Medulla oblongata (tissue), 1 donor: ENCODE data around the gene GINS1.
A peak's percentile ranks its signal among the peaks of the same experiment; 100 is the strongest.
"Not testable (repeated sequence)": the region's sequence is repeated elsewhere in the genome, so short reads cannot be mapped to it uniquely, and the experiment has no call there.

Experiments
- DNase-seq: peaks from one replicate; pipeline ENCODE4 v3.0.0-alpha.2; 2015; ENCODE audit errors: extremely low spot score

GINS1 gene

GRCh38 chr20:25389858-25390537 is 17.5 kb upstream of the GINS1 start:
- peak; percentile 26 for DNase-seq

DNA sequence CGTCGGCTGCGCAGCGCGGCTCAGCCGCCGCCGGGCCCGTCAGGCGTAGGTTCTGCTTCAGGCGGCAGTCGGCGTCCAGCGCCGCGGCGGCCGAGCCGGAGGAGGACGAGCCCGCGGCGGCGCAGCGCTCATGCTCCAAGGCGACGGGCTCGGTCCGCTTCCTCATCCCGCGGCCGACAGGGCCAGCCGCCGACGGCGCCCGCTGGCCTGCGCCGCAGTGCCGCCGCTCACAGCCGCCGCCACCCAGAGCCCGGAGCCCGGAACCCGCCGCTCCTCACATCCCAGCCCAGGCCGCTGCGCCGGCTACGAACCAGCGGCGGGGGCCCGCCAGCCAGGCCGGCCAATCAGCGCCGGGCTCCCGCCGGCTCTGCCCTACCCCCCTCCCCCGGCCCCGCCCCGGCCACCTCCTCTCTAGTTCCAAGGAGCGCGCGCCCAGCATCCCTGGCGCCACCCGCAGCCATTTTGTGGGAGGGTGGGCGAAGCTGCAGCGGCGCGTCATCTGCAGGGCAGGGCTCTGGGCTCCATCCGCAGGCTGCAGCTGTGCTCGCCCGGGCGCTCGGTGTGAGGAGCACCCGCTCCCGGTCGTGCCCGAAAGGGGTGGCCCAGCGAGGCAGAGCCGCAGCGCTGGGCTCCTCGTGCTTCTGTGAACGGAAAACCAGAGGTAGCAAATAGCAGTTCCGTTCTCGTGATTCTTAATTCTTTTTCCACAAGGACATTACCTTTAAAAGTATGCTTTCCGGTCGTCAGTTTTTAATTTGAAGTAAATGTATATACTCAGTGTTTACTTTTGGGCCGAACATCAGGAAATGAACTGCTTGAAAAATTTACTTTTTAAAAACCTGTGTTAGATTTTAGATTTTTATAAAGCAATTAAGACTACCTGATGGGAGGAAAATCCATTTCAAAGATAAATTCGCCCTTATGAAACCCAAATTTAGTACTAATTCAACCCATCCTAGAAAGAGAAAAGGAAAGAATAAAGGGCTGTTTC is 16.6 kb upstream of the GINS1 start, which contains the start of gene ABHD12:
Gene ABHD12 (minus strand): TSS at position 298 of the 991 bp plus-strand sequence. CDS start 132 bp downstream, at position 166.
- DNase-seq = peak; percentile 97

GRCh38 chr20:25394276-25394675 is 13.2 kb upstream of the GINS1 start:
- no peak for DNase-seq

GRCh38 chr20:25394996-25395395 is 12.5 kb upstream of the GINS1 start:
- DNase-seq = no peak

- no peak for DNase-seq
These were observed 10.4 kb upstream of the GINS1 start for GRCh38 chr20:25397096-25397495.

DNA sequence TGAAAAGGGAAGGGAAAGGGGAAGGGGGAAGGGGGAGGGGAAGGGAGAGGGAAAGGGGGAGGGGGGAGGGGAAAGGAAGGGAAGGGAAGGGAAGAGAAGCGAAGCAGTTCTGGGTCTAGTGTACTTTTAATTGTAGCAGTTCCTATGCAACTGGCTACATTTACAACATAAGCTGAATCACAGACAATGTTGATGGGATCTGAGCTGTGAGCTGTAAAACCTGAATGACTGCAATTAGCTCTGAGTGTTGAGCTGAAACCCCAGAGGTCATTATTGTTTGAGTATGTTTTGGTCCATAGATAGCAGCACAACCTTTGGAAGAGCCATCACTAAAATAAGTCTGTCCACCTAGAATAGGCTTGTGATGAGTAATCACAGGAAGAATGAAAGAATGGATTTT is 9.7 kb upstream of the GINS1 start:
- DNase-seq = no peak

DNA sequence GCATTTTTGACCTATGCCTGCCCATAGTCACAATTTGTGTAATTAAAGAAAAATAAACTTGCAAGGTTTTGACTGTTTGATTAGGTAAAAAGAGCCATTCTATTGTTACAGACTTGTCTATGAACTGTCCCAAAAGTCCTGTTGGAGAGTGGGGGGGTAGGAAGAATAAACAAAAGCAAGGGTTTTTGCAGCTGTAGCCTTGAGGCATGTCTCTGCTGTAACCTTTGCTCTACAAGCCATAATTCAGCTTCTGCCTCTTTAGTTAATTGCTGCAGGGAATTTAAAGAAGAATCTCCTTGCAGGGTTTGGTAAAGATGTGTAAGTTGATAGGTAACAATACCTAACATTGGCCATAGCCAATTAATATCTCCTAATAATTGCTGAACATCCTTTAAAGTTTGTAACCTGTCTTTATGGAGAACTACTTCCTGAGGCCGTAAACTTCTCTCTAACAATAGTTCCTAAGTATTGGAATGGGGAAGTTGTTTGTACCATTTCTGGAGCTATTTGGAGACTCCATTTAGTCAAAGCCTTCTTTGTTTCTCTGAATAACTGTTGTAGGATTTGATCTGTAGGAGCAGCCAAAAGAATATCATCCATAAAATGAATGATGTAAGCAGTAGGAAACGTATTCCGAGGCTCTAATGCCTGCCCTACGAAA is 9.0 kb upstream of the GINS1 start:
- no peak for DNase-seq

DNA sequence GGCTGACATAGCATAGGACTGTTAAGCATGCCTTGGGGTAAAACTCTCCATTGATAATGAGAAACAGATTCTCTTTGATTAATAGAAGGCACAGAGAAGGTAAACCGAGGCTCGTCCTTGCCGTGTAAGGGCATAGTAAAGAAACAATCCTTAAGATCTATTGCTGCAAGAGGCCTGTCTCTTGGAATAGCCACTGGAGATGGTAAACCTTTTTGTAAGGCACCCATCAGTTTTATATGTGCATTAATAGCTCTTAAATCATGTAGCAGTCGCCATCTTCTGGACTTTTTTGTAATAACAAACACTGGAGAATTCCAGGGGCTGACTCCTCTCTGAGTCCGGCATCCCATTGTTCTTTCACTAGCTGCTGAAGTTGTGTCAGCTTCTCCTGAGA is 8.4 kb upstream of the GINS1 start:
- DNase-seq = peak; percentile 94

DNA sequence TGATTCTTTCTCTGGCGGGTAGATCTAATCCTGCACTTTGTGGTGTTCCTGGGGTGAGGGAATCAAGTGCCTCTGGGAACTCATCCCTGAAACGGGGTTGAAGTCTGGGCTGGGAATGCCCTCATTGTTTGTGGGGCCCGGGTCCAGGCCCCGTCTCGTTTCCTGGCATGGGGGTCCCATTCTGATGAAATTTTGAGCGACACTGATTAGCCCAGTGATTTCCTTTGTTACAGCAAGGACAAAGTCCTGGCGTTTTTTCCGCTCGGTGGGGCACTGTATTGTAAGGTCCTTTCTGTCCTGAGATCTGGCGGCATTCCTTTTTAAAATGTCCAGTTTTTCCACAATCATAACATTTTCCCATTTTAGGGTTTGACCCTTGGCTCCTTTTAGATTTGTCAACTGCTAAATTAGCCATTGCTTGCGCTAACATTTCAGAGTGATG is 7.2 kb upstream of the GINS1 start:
- DNase-seq = not testable (repeated sequence)

- DNase-seq = no peak
These were observed 4.9 kb upstream of the GINS1 start for GRCh38 chr20:25402583-25402982.

GRCh38 chr20:25408170-25408547 is 686 bp downstream of the GINS1 start:
- DNase-seq = no peak

DNA sequence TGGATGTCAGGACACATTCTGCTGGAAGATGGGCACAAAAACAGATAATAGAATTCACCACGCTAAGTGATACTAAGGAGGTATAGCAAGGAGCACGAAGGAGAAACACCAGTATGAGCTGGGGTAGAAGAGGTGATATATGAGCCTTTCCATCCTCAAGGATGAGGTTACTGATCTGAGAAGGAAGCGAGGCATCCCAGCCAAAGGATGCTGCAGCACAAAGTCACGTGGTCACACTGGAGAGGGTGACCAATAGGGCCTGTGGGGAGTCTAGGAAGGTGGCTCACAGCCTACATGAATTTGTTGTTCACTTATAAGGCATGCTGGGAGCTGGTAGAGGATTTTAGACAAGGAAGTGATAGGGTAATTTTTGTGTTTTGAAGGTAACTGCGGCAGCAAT is 1.4 kb downstream of the GINS1 start:
- DNase-seq = no peak

GRCh38 chr20:25418776-25419175 is 11.3 kb downstream of the GINS1 start:
- no peak for DNase-seq

- no peak for DNase-seq
These were observed 13.6 kb downstream of the GINS1 start for GRCh38 chr20:25421102-25421501.

- DNase-seq = no peak
These were observed 14.6 kb downstream of the GINS1 start for GRCh38 chr20:25422032-25422431.

DNA sequence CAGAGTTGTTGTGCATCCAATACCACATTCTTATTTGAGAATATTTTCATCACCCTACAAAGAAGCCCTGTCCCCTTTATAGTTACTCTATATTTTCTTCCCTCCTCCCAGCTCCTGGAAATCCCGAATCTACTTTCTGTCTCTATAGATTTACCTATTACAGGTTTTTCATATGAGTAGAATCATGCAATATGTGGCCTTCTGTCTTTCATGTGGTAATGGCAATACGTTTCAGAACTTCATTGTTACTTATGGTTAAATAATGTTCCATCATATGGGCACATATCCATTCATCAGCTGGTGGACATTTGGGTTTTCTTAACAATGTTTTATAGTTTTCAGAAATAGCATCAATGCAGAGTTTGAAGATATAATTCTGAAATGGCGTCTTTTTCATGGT is 17.1 kb downstream of the GINS1 start:
- DNase-seq = no peak

DNA sequence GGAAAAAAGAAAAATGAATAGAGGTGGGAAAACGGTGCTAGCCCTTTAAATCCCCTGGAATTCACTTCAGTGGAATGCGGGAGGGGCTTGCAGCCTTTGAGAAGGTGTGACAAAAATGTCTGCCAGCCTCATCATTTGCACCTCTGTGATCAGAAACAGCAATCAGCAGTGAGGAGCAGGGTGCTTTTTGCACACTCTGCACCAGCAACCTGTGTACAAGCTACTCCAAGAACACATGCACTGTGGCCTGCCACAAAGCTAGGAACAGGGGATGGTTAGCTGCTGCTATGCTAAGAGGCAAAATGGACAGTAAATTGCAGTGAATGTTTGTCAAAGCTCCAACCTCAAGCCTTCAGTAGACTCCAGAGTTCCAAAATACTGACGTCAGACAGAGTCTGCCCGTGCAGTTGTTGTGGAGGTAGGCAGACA is 29.7 kb downstream of the GINS1 start:
- no peak for DNase-seq

DNA sequence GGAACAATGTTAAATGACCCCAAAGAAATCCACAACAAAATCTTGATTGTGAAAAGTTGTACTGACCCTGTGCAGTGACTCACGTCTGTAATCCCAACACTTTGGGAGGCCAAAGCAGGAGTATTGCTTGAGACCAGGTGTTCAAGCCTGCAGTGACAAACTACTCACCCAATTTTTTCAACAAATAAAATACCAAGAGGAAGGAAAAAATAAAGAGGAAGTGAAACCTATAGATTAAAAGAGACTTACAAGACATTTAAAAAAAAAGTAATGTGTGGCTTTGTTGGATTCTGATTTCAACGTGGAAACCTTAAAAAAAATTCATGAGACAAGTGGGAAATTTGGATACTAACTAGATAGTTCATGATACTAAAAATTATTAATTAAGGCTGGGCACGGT is 31.9 kb downstream of the GINS1 start:
- DNase-seq = no peak

DNA sequence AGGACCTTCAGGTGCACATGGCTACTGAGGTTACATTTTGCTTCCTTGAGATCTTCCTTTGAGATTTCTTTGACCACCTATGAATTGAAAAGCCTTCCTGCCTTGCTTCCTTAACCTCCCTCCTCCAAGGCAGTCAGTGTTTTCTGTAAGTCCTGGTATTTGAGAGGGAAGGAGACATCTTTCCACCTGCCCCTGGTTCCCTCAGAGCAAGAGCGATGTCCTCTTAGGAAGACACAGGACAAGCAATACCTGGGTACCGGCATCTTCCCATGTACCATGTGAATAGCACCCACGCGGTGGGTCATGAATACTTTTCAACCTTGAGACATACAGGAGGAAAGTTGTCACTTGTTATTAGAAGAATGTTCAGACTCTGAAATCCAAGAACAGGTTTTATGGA is 37.1 kb downstream of the GINS1 start:
- no peak for DNase-seq

DNA sequence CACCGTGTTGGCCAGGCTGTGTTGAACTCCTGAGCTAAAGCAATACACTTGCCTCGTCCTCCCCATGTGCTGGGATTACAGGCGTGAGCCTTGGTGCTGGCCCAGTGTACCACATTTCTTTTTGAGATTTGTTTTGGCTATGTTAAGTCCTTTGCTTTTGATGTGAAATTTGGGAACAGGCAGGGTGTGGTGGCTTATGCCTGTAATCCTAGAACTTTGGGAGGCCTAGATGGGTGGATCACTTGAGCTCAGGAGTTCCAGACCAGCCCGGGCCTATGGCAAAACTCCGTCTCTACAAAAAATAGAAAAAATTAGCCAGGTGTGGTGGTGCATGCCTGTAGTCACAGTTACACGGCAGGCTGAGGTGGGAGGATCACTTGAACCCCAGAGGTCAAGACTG is 40.2 kb downstream of the GINS1 start:
- DNase-seq = no peak

GRCh38 chr20:25452333-25452732 is 44.9 kb downstream of the GINS1 start:
- no peak for DNase-seq
